ENCODE measurements around the gene JMJD7. TPM values are rescaled to one million over a fixed set of nuclear protein-coding genes. Genes with fewer than 3 reads are reported as not detected.

The JMJD7 gene
- total and polyA plus RNA-seq, 9 of the 15 experiments (the other 6 are each of a cell fraction or from before 2014, with no cell fraction given): 1.2 to 13.9 (median 6.1) TPM

DNA sequence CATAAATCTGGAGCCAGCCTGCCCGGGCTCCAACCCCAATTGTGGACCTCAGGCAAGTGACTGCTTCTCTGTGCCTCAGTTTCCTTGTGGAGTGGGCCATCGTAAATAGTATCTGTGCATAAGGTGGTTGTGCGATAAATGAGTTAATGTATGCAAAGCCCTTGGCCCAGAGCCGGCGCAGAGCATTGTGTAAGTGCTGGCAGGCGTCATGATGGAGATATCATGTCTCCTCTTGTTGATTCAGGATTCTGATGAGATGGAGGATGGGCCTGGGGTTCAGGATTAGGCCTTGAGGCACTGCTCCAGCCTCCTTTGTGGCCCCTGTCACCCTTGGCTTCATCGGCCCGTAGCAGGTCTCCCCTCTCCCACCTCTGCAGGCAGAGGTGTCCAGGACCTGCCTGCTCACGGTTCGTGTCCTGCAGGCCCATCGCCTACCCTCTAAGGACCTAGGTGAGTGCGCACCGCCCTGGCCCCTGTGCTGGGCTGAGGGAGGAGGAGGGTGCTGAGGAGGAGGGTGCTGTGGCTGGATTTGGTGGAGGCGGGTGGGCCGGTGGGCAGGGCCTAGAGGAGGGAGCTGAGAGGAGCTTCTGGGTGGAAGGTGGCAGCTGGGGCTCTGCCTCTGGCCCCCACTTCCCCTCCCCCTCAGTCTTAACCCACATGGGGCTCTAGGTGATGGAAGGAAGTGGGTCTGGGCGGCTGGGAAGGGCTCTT is 12.0 kb downstream of the JMJD7 start:
- CTCF ChIA-PET (ENCODE audit: low intra/inter-chr PET ratio): no interaction called here

DNA sequence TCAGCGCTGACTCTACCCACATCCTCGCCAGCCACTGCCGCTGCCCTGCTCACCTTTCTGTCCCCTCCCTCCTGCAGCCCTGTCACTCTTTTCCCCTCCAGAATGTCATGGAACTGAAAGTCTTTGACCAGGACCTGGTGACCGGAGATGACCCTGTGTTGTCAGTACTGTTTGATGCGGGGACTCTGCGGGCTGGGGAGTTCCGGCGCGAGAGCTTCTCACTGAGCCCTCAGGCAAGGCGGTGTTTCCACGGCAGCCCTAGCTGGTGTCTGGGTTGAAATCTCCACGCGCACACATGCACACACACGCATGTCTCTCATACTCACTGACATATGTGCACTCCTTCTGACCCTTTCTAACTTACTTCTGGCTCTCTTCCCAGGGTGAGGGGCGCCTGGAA is 12.8 kb downstream of the JMJD7 start:
- DNase-seq (ENCODE audit: extremely low read depth in 1 of 4, low spot score in 3 of 4): no peak
- no peaks in the 10 kb centered on the region for H3K27me3 ChIP-seq (ENCODE audit: control insufficient read depth in 2 of 2, insufficient read depth in 2 of 2, low read length in 2 of 2)
- no peak overlapping the region for H2AFZ ChIP-seq (ENCODE audit: low read depth, low read length)
- H3K9me3 ChIP-seq (replicated peaks; ENCODE audit: control insufficient read depth, insufficient read depth, low read depth, low read length): no peaks in the 10 kb centered on the region
- no TSS peak for BruUV-seq (replicated peaks)
- 0 out of 4 replicates have a peak overlapping the region, but pooled peaks of 1 of the 2 experiments have one; percentile 36 for H3K9ac ChIP-seq (ENCODE audit: insufficient read depth in 1 of 2, low read depth in 2 of 2, low read length in 2 of 2)
- peaks cover 0 to 21% of the 10 kb centered on the region in 2 experiments; a peak in 2 of 5 replicates for H3K4me1 ChIP-seq (replicated peaks in 1 of 2; ENCODE audit: control insufficient read depth in 2 of 2, insufficient read depth in 2 of 2, low read length in 2 of 2)
- ChIA-PET POLR2A (interaction anchor here (1.0 to 1.8 kb wide), 2 partner anchors 11 to 13 kb away, joined by 3 to 4 read pairs; partner anchors contain the start of gene JMJD7), CTCF (ENCODE audit: low intra/inter-chr PET ratio) (no interaction called here)
- no peaks in the 10 kb centered on the region for H3K9me1 ChIP-seq (ENCODE audit: control insufficient read depth, insufficient read depth, low read length)
- ATAC-seq: no peak
- intact Hi-C loops (cut with micrococcal nuclease) (no loop called here), in situ Hi-C loops (cut with MboI) (no loop called here)
- no peaks in the 10 kb centered on the region for H3K36me3 ChIP-seq (ENCODE audit: control insufficient read depth, insufficient read depth, low read length)
- no peak overlapping the region for H3K27ac ChIP-seq (ENCODE audit: extremely low read depth, low read depth, low read length)
- H4K20me1 ChIP-seq (replicated peaks; ENCODE audit: control insufficient read depth, insufficient read depth, low read length): no peaks in the 10 kb centered on the region
- no peak for FAIRE-seq
- H3K79me2 ChIP-seq (ENCODE audit: control insufficient read depth, insufficient read depth, low read length): no peaks in the 10 kb centered on the region
- H3K4me3 ChIP-seq: no peak overlapping the region
- no peak overlapping the region for H3K4me2 ChIP-seq (ENCODE audit: insufficient read depth, low read length)
- 78% methylated on average over 13 of the region's 15 CpGs for WGBS (ENCODE audit: insufficient coverage, low coverage, missing lambda C conversion rate)
- no peak for TF ChIP-seq MYNN (IDR thresholded peaks at IDR 0.05)
- TF ChIP-seq MYNN (CRISPR knock-in tag; IDR thresholded peaks at IDR 0.05): no peak
- no peak for TF ChIP-seq NFE2 (IDR thresholded peaks at IDR 0.05; ENCODE audit: low read depth)
- no peak for TF ChIP-seq MAFK (IDR thresholded peaks at IDR 0.05; ENCODE audit: low read length)
- TF ChIP-seq ILK (tag; IDR thresholded peaks at IDR 0.05; ENCODE audit: borderline replicate concordance, low read depth): no peak
- TF ChIP-seq KAT7 (CRISPR knock-in tag; IDR thresholded peaks at IDR 0.05; ENCODE audit: borderline replicate concordance): no peak
- no peak for TF ChIP-seq ARID4B (CRISPR knock-in tag; IDR thresholded peaks at IDR 0.05)
- TF ChIP-seq CREB1 (IDR thresholded peaks at IDR 0.05): no peak
- no peak for TF ChIP-seq CREB1 (CRISPR knock-in tag; IDR thresholded peaks at IDR 0.05)

More for the DNA sequence above, 12.0 kb downstream of the JMJD7 start:
- peak; percentile 48; the same call in 1 of the 2 replicates for TF ChIP-seq POLR2G (IDR thresholded peaks at IDR 0.05; ENCODE audit: low read depth, low read length)
- TF ChIP-seq ZNF436 (CRISPR knock-in tag; IDR thresholded peaks at IDR 0.05): no peak
- TF ChIP-seq ARHGAP35 (IDR thresholded peaks at IDR 0.05; ENCODE audit: partially characterized antibody): no peak
- WGBS (ENCODE audit: insufficient coverage, low coverage, missing lambda C conversion rate): 54% methylated on average over 13 of the region's 16 CpGs
- H3K36me3 ChIP-seq (ENCODE audit: control insufficient read depth, insufficient read depth, low read length): no peaks in the 10 kb centered on the region
- 0 out of 4 replicates have a peak overlapping the region, but pooled peaks of 1 of the 2 experiments have one; percentile 36 for H3K9ac ChIP-seq (ENCODE audit: insufficient read depth in 1 of 2, low read depth in 2 of 2, low read length in 2 of 2)
- DNase-seq (ENCODE audit: extremely low read depth in 1 of 4, low spot score in 3 of 4): no peak
- POLR2A ChIA-PET: interaction anchor here (1.1 to 2.1 kb wide), 4 partner anchors 10 to 31 kb away, joined by 4 to 9 read pairs (median 4); no protein-coding TSS in a partner anchor
- ATAC-seq: no peak
- H3K27ac ChIP-seq (ENCODE audit: extremely low read depth, low read depth, low read length): no peak overlapping the region
- no peaks in the 10 kb centered on the region for H3K9me3 ChIP-seq (replicated peaks; ENCODE audit: control insufficient read depth, insufficient read depth, low read depth, low read length)
- intact Hi-C loops (cut with micrococcal nuclease) (no loop called here), in situ Hi-C loops (cut with MboI) (no loop called here)
- no peaks in the 10 kb centered on the region for H3K27me3 ChIP-seq (ENCODE audit: control insufficient read depth in 2 of 2, insufficient read depth in 2 of 2, low read length in 2 of 2)
- no peaks in the 10 kb centered on the region for H3K79me2 ChIP-seq (ENCODE audit: control insufficient read depth, insufficient read depth, low read length)
- no TSS peak for BruUV-seq (replicated peaks)
- no peak overlapping the region for H3K4me2 ChIP-seq (ENCODE audit: insufficient read depth, low read length)
- H3K4me1 ChIP-seq (replicated peaks in 1 of 2; ENCODE audit: control insufficient read depth in 2 of 2, insufficient read depth in 2 of 2, low read length in 2 of 2): peaks cover 0 to 21% of the 10 kb centered on the region in 2 experiments; a peak in 2 of 5 replicates
- H2AFZ ChIP-seq (ENCODE audit: low read depth, low read length): no peak overlapping the region
- H3K9me1 ChIP-seq (ENCODE audit: control insufficient read depth, insufficient read depth, low read length): no peaks in the 10 kb centered on the region
- H4K20me1 ChIP-seq (replicated peaks; ENCODE audit: control insufficient read depth, insufficient read depth, low read length): no peaks in the 10 kb centered on the region
- H3K4me3 ChIP-seq: no peak overlapping the region
- no peak for FAIRE-seq
